IMR-90 (cell line): ENCODE measurements around the gene PFDN1. TPM values are rescaled to one million over a fixed set of nuclear protein-coding genes. Genes with fewer than 3 reads are reported as not detected.

Experiments
- ATAC-seq: fragments of 200-7000 bp; cut with Tn5 transposase; 2 replicates; pipeline ENCODE4 v1.9.1; 2020; ENCODE audit warnings: low read depth, mild to moderate bottlenecking, moderate library complexity
- BruUV-seq: library from RNA; stranded (reverse); fragments of 400-500 nt; replicated peaks from 2 replicates; lab custom pipeline; 2021; lab: Mats Ljungman, UMichigan
- CTCF ChIA-PET: fragments of 300-600 bp; formaldehyde crosslinking; extraction: SDS; loops from one replicate; lab custom pipeline; 2021; ENCODE audit warnings: antibody characterized with exemption; lab: Yijun Ruan, JAX
- POLR2A ChIA-PET: fragments of 300-600 bp; sonication (Branson Sonifier 250); formaldehyde crosslinking; loops from one replicate; lab custom pipeline; 2022; ENCODE audit warnings: antibody characterized with exemption; ENCODE audit not compliant: unreplicated experiment; lab: Charles Lee
- DNase-seq: peaks from one replicate; pipeline ENCODE4 v3.0.0; 2013
- H2AFZ ChIP-seq: replicated peaks from 2 replicates; pipeline ENCODE3; 2013; ENCODE audit warnings: low read length, mild to moderate bottlenecking; ENCODE audit not compliant: poor library complexity
- H2AK5ac ChIP-seq: 2 replicates; pipeline ENCODE4 v1.6.1; 2013; ENCODE audit warnings: low read depth, low read length, inconsistent platforms
- H2AK9ac ChIP-seq: replicated peaks from 2 replicates; pipeline ENCODE3; 2013; ENCODE audit warnings: mild to moderate bottlenecking, low read depth, low read length, moderate library complexity; ENCODE audit not compliant: poor library complexity
- H2BK120ac ChIP-seq: 2 replicates; pipeline ENCODE4 v1.6.1; 2013; ENCODE audit warnings: low read depth, low read length, inconsistent platforms
- H2BK15ac ChIP-seq: 3 replicates; pipeline ENCODE4 v1.6.1; 2013; ENCODE audit warnings: low read depth, low read length, inconsistent platforms
- H2BK20ac ChIP-seq: 2 replicates; pipeline ENCODE4 v1.6.1; 2013; ENCODE audit warnings: low read depth, mild to moderate bottlenecking, inconsistent platforms, low read length, moderate library complexity
- H2BK5ac ChIP-seq: 2 replicates; pipeline ENCODE4 v1.6.1; 2013; ENCODE audit warnings: mild to moderate bottlenecking, low read depth, low read length, inconsistent platforms; ENCODE audit not compliant: poor library complexity, severe bottlenecking
- H3K14ac ChIP-seq: replicated peaks from 2 replicates; pipeline ENCODE4 v1.6.1; 2013; ENCODE audit warnings: low read depth, low read length, inconsistent platforms
- H3K18ac ChIP-seq: 2 replicates; pipeline ENCODE4 v1.6.1; 2013; ENCODE audit warnings: low read depth, low read length, control low read depth
- H3K23ac ChIP-seq: 2 replicates; pipeline ENCODE4 v1.6.1; 2013; ENCODE audit warnings: low read depth, low read length, inconsistent platforms
- H3K27ac ChIP-seq: 2 replicates; pipeline ENCODE4 v1.5.1; 2013; ENCODE audit warnings: mild to moderate bottlenecking, control low read depth, low read length; ENCODE audit not compliant: insufficient read depth
- H3K27me3 ChIP-seq: 2 replicates; pipeline ENCODE4 v1.6.1; 2013; ENCODE audit warnings: low read length; ENCODE audit not compliant: control insufficient read depth, insufficient read depth
- H3K36me3 ChIP-seq: 2 replicates; pipeline ENCODE4 v1.6.1; 2013; ENCODE audit warnings: low read length, mixed read lengths; ENCODE audit not compliant: control insufficient read depth, insufficient read depth
- H3K4ac ChIP-seq: 2 replicates; pipeline ENCODE4 v1.6.1; 2013; ENCODE audit warnings: low read depth, low read length, inconsistent platforms
- H3K4me1 ChIP-seq: 2 replicates; pipeline ENCODE4 v1.6.1; 2013; ENCODE audit warnings: low read length, mixed read lengths; ENCODE audit not compliant: control insufficient read depth, insufficient read depth
- H3K4me2 ChIP-seq: 2 replicates; pipeline ENCODE4 v1.6.1; 2013; ENCODE audit warnings: low read depth, mild to moderate bottlenecking, control low read depth, low read length, moderate library complexity
- H3K4me3 ChIP-seq: 2 replicates; pipeline ENCODE4 v1.5.1; 2013; ENCODE audit warnings: low read depth, mild to moderate bottlenecking, control low read depth, low read length, moderate library complexity; ENCODE audit not compliant: insufficient read depth
- H3K56ac ChIP-seq: 2 replicates; pipeline ENCODE4 v1.6.1; 2013; ENCODE audit warnings: low read length, inconsistent platforms; ENCODE audit not compliant: insufficient read depth; ENCODE audit errors: extremely low read depth
- H3K79me1 ChIP-seq, 2 experiments: 2 replicates each; pipeline ENCODE4 v1.6.1; 2013; ENCODE audit warnings: low read length in 2 of 2, inconsistent platforms in 1 of 2, low read depth in 1 of 2
- H3K9ac ChIP-seq: 2 replicates; pipeline ENCODE4 v1.6.1; 2013; ENCODE audit warnings: low read depth, low read length, control low read depth
- H3K9me1 ChIP-seq: 2 replicates; pipeline ENCODE4 v1.6.1; 2013; ENCODE audit warnings: low read length, inconsistent platforms; ENCODE audit not compliant: insufficient read depth
- H3K9me3 ChIP-seq: 2 replicates; pipeline ENCODE4 v1.6.1; 2013; ENCODE audit warnings: low read length; ENCODE audit not compliant: control insufficient read depth, insufficient read depth
- H4K20me1 ChIP-seq: 2 replicates; pipeline ENCODE4 v1.6.1; 2013; ENCODE audit warnings: low read length, inconsistent platforms; ENCODE audit not compliant: insufficient read depth
- H4K5ac ChIP-seq: 2 replicates; pipeline ENCODE4 v1.6.1; 2013; ENCODE audit warnings: mild to moderate bottlenecking, low read depth, low read length, control low read depth
- H4K8ac ChIP-seq, 2 experiments: 2 replicates each; pipeline ENCODE4 v1.6.1; 2013; ENCODE audit warnings: low read depth in 2 of 2, low read length in 2 of 2, control low read depth in 1 of 2, inconsistent platforms in 1 of 2
- H4K91ac ChIP-seq: 2 replicates; pipeline ENCODE4 v1.6.1; 2013; ENCODE audit warnings: low read depth, low read length, inconsistent platforms; ENCODE audit not compliant: insufficient read depth
- BHLHE40 ChIP-seq: fragments of 150-350 bp; IDR thresholded peaks from 2 replicates; pipeline ENCODE4 v1.6.1; 2016; ENCODE audit warnings: mild to moderate bottlenecking, low read depth, low read length
- CTCF ChIP-seq: conservative IDR thresholded peaks from 2 replicates; pipeline ENCODE4 v1.5.1; 2012; ENCODE audit warnings: mild to moderate bottlenecking, low read depth, low read length, improper control_type of control experiment
- FOS ChIP-seq: fragments of 150-350 bp; IDR thresholded peaks from 2 replicates; pipeline ENCODE4 v1.6.1; 2016; ENCODE audit warnings: low read depth, low read length
- MAFK ChIP-seq: IDR thresholded peaks from 2 replicates; pipeline ENCODE4 v1.6.1; 2012; ENCODE audit warnings: low read depth, low read length, improper control_type of control experiment
- MAZ ChIP-seq: IDR thresholded peaks from 2 replicates; pipeline ENCODE4 v1.6.1; 2012; ENCODE audit warnings: low read depth, mild to moderate bottlenecking, low read length, improper control_type of control experiment, moderate library complexity, borderline replicate concordance
- MXI1 ChIP-seq: IDR thresholded peaks from 2 replicates; pipeline ENCODE4 v1.6.1; 2012; ENCODE audit warnings: low read depth, mild to moderate bottlenecking, low read length, moderate library complexity, borderline replicate concordance
- POLR2A ChIP-seq: IDR thresholded peaks from 2 replicates; pipeline ENCODE4 v1.6.1; 2012; ENCODE audit warnings: mild to moderate bottlenecking, low read depth, low read length
- RAD21 ChIP-seq: IDR thresholded peaks from 2 replicates; pipeline ENCODE4 v1.6.1; 2012; ENCODE audit warnings: low read length, improper control_type of control experiment
- RCOR1 ChIP-seq: IDR thresholded peaks from 2 replicates; pipeline ENCODE4 v1.6.1; 2012; ENCODE audit warnings: mild to moderate bottlenecking, low read length, improper control_type of control experiment; ENCODE audit not compliant: insufficient replicate concordance
- RFX5 ChIP-seq: IDR thresholded peaks from 2 replicates; pipeline ENCODE4 v1.8.0; 2012; ENCODE audit warnings: low read depth, mild to moderate bottlenecking, low read length, moderate library complexity
- SMC3 ChIP-seq: fragments of 150-350 bp; IDR thresholded peaks from 2 replicates; pipeline ENCODE4 v1.6.1; 2016; ENCODE audit warnings: low read depth, mild to moderate bottlenecking, antibody characterized with exemption, low read length, moderate library complexity
- USF2 ChIP-seq: fragments of 150-350 bp; IDR thresholded peaks from 2 replicates; pipeline ENCODE4 v1.6.1; 2017; ENCODE audit warnings: mild to moderate bottlenecking, antibody characterized with exemption, low read length, low read depth
- WGBS, 2 experiments: methylation state at CpG; one replicate each; pipeline versions ENCODE4 v1.1.5 to v1.1.7; 2013; ENCODE audit warnings: missing lambda C conversion rate in 2 of 2; ENCODE audit not compliant: insufficient read length in 1 of 2; ENCODE audit errors: extremely low coverage in 2 of 2; 5-methylcytosine and 5-hydroxymethylcytosine counted together
- dilution Hi-C: fragments of 300-500 bp; cut with HindIII; formaldehyde crosslinking; loops from one replicate; pipeline ENCODE4 v1.14.3; 2018; ENCODE audit warnings: low sequenced_read_pairs; ENCODE audit not compliant: unreplicated experiment
- in situ Hi-C: fragments of 300-500 bp; cut with MboI; formaldehyde crosslinking; loops from 3 replicates; pipeline ENCODE4 v1.14.3; 2019; ENCODE audit warnings: low sequenced_read_pairs, inconsistent platforms, mixed read lengths
- intact Hi-C: fragments of 100-400 bp; cut with micrococcal nuclease; formaldehyde crosslinking; loops from 2 replicates; pipeline ENCODE4 v1.10.0; 2022
- polyA plus RNA-seq, 3 experiments: library from polyadenylated mRNA; depleted of rRNA; stranded (reverse); fragments of >200 nt; gene quantifications; 2 replicates each; pipeline ENCODE4 v1.2.3, GENCODE V29; 2012; ENCODE audit warnings: low replicate concordance in 1 of 3
- total RNA-seq: library from RNA; depleted of rRNA; stranded (reverse); fragments of >200 nt; gene quantifications from 2 replicates; pipeline ENCODE4 v1.2.3, GENCODE V29; 2012
- TF ChIP-seq, protein P1 (sequence below): fragments of 150-350 bp; IDR thresholded peaks from 2 replicates; pipeline ENCODE4 v1.6.1; 2016; ENCODE audit warnings: low read depth, mild to moderate bottlenecking, low read length, moderate library complexity, borderline replicate concordance

The PFDN1 gene
- total and polyA plus RNA-seq, 2 of the 4 experiments (the other 2 are of a cell fraction), result 98.8 to 134 TPM

GRCh38 chr5:140245341-140245740 is 57.6 kb downstream of the PFDN1 start:
- Histone ChIP-seq H3K14ac (no peak overlapping the region; the same call in 1 of the 2 replicates), H3K56ac (no peak overlapping the region), H3K9me3 (no peaks in the 10 kb centered on the region), H2AFZ (no peak overlapping the region), H3K27ac (peak overlapping the region; percentile 43; the same call in 1 of the 2 replicates), H2AK9ac (no peak overlapping the region), H3K27me3 (no peaks in the 10 kb centered on the region), H4K91ac (no peak overlapping the region), H3K18ac (no peak overlapping the region), H2AK5ac (peak overlapping the region; percentile 30; the same call in 1 of the 2 replicates), H2BK120ac (peak overlapping the region; percentile 23; the same call in 1 of the 2 replicates), H3K4me2 (no peak overlapping the region), H3K36me3 (peaks cover 4% of the 10 kb centered on the region; the same call in 1 of the 2 replicates), H3K4me3 (no peak overlapping the region), H3K9me1 (peaks cover 12% of the 10 kb centered on the region), H4K8ac (no peak overlapping the region; a peak in 1 of 4 replicates), H4K20me1 (peaks cover 24% of the 10 kb centered on the region), H3K79me1 (peaks cover 25 to 73% of the 10 kb centered on the region in 2 experiments), H2BK20ac (no peak overlapping the region; the same call in 1 of the 2 replicates), H4K5ac (no peak overlapping the region), H2BK5ac (no peak overlapping the region), H3K4ac (peak overlapping the region; percentile 37), H3K23ac (0 out of 2 replicates have a peak overlapping the region, but pooled peaks have one; percentile 8), H3K4me1 (peaks cover 28% of the 10 kb centered on the region), H2BK15ac (no peak overlapping the region), H3K9ac (no peak overlapping the region)
- in situ Hi-C loops (no loop called here), dilution Hi-C loops (no loop called here), intact Hi-C loops (loop anchor here (10.0 kb wide), 3 partner anchors 389 to 479 kb away; partner anchors contain the start of genes CD14, HARS1, HARS2 and TMCO6)
- no CpG with 5 or more reads among the region's 5 CpGs for WGBS, 2 experiments
- TF ChIP-seq, protein P1, sequence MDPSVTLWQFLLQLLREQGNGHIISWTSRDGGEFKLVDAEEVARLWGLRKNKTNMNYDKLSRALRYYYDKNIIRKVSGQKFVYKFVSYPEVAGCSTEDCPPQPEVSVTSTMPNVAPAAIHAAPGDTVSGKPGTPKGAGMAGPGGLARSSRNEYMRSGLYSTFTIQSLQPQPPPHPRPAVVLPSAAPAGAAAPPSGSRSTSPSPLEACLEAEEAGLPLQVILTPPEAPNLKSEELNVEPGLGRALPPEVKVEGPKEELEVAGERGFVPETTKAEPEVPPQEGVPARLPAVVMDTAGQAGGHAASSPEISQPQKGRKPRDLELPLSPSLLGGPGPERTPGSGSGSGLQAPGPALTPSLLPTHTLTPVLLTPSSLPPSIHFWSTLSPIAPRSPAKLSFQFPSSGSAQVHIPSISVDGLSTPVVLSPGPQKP, result no peak
- TF ChIP-seq RFX5, result no peak
- no peak for TF ChIP-seq USF2
- TF ChIP-seq FOS, result no peak
- TF ChIP-seq SMC3, result no peak
- no peak for TF ChIP-seq RCOR1
- no peak for TF ChIP-seq POLR2A
- no peak for TF ChIP-seq CTCF
- TF ChIP-seq MAFK, result no peak
- TF ChIP-seq MXI1, result no peak
- no peak for TF ChIP-seq RAD21
- TF ChIP-seq BHLHE40, result no peak
- no peak for TF ChIP-seq MAZ
- BruUV-seq, result TSS peak; percentile 89
- ATAC-seq (no peak), DNase-seq (peak; percentile 45)
- ChIA-PET POLR2A (interaction anchor here (0.9 kb wide), 1 partner anchor 101 kb away, joined by 3 read pairs; the partner anchor contains the start of gene HBEGF), CTCF (interaction anchor here (0.6 to 8.7 kb wide), 9 partner anchors 63 to 120 kb away, joined by 3 to 233 read pairs (median 10); partner anchors contain the start of genes HBEGF and SLC4A9)
